ENCODE results near the gene CILP.

GRCh38 chr15:65164139-65164538, 47.1 kb downstream of the CILP start:
- TF ChIP-seq CTCF (IDR thresholded peaks at IDR 0.05; ENCODE audit: low read depth, low read length) (no peak), EZH2phosphoT487 (IDR thresholded peaks at IDR 0.05; ENCODE audit: low read depth) (no peak)

Data from OCI-LY3 (cell line).